Stimulated activated CD8-positive, alpha-beta memory T cell treated with anti-CD3 and anti-CD28 coated beads, Interleukin-12 subunit alpha, Interleukin-12 subunit beta, amount 100 ng/mL, for 4 hours (primary cell): ENCODE measurements around the gene ADAMTS3.
"Not testable (repeated sequence)": the region's sequence is repeated elsewhere in the genome, so short reads cannot be mapped to it uniquely, and the experiment has no call there.

Experiments used
- DNase-seq: peaks from one replicate; pipeline ENCODE4 v3.0.0-alpha.2; 2020; ENCODE audit warnings: low read depth

ADAMTS3 gene

DNA sequence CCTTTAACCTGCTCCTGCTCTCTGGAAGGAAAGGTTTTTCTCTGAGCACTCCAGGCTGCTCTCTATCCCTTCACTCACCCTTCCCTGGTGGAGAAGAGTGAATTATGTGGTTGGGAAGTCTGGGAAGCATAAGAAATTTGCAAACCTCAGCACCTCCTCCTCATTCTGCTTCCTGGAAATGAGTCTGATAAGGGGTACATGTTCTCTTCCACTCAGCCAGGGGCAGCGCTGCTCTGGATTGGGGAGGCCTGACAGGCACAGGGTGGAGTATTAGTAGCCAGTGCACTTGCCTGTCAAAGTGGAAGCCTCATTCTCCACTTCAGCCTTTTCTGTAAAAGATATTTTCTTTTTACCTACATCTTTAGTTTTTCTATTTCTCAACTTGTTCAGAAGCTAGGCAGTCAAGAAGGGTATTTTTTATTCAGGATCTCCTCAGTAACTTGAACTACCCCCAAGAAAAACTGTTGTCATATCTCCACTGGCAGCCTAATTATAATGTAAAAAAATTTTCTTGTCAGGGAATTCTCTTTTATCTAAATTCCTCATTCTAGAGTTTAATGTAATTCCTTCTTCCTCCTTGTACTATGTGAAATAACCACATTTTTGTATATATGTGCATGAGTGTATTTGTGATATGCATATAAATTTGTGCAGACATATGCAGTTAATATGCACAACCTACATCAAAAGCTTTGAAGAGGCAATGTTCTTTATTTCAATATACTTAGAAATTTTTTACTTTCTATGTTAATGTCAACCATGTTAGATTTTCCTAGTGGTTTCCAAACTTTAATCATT lies 15.3 kb downstream of the ADAMTS3 start:
- DNase-seq = no peak

DNA sequence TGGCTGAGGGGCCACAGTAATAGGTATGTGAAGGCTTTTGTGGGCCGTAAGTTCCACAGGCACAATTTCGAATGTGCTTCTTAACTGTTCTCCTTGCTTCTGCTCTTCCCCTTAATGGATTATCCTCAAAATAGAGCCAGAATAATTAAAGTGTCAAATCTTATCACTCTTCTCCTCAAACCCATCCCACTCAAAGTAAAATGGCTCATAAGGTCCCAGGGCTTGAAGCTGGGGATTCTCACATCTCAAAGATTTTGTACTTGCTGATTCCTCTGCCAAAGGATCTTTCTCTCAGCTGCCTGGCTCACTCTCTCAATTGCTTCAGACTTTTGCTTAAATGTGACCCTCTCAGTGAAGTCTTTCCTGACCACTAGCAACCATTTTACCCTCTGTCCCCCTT lies 16.6 kb downstream of the ADAMTS3 start:
- no peak for DNase-seq

DNA sequence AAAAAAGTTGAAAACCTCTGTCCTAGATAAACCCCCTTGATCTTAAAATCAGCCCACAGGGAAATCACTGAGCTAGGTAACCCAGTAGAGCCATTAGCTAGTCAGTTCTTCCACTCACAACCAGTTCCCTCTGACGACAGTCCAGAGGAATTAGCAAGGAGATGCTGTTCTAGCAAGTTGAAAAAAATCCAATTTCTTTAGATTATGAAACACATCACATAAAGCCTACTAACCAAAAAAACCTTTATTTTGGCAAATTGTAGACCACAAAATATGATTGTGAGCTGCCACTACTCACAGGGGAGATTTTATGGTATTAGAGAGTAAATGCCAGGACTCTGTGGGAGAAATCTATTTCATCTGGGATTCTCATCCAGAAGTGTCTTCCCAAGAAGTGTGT lies 22.6 kb downstream of the ADAMTS3 start:
- DNase-seq = no peak

DNA sequence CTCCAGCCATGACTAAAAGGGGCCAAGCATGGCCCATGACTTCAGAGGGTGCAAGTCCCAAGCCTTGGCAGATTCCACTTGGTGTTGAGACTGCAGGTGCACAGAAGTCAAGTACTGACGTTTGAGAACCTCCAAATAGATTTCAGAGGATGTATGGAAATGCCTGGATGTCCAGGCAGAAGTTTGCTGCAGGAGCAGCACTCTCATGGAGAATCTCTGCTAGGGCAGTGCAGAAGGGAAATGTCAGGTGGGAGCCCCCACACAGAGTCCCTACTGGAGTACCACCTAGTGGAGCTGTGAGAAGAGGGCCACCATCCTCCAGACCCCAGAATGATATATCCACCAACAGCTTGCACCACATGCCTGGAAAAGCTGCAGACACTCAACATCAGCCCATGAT lies 28.3 kb downstream of the ADAMTS3 start:
- DNase-seq = not testable (repeated sequence)

DNA sequence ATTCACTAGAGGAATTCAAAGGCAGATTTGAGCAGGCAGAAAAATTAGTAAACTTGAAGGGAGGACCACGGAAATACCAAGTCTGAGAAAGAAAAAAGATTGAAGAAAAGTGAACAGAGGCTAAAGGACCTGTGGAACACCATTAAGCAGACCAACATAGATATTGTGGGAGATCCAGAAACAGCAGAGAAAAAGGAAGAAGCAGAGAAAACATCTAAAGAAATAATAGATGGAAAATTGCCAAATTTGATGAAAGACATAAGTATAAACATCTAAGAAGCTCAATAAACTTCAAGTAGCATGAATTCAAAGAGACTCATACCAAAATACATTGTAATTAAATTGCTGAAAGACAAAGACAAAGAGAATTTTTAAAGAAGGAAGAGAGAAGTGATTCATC lies 31.0 kb downstream of the ADAMTS3 start:
- no peak for DNase-seq

DNA sequence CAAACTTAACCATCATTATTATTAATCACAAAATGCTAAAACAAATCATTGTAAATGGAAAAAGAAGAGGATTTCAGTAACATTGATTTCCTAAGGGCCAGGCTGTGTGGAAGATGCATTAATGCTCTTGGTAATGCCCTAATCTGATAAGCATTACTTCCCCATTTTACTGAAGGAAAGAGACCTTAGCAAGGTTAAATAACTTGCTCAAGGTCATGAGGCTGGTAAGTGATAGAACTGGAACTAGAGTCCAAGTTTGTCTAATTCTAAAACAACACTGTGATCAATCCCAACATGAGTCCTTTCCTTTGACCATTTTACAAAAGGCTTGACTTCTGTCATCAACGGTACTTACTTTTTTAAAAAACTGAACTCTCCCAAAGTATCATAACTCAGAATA lies 32.6 kb downstream of the ADAMTS3 start:
- no peak for DNase-seq

DNA sequence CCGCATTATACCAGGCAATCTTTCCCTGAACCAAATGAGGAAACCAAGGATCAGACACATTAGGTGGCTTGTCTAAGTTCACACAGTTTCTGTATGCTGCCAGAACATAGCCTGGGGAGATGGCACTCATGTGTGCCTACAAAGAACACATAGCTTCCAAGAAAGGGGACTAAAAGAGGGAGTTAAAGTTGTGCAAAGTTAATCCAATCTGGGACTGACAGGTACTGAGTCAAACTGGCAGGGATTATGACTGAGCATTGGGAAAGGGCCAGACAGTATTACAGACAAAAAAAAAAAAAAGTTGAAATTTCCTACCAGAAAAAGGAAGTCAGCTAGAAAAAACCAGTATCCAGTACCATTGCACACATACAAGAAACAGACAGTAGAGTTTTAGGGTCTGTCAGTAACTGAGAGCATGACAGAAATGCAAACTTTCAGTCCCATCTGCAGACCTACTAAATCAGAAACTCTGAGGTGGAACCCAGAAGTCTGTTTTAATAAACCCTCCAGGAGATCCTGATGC lies 37.2 kb downstream of the ADAMTS3 start:
- no peak for DNase-seq

DNA sequence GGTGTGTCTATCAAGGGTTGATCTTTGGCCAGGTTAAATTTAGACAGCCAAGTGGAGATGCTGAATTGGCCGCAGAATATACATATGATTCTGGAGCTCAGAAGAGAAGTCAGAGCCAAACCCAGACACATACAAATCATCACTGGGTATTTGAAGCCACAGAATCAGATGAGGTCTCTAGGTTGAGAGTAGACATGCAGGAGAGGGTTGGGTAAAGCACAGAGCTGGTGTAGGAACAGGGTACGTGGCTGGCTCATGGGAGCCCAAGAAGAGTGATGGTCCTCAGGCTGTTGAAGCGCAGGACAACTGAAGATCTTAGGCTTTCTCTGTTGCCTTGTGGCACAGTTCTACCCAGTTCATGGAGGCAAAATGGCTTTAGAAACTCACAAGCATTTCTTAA lies 37.7 kb downstream of the ADAMTS3 start:
- DNase-seq = no peak

DNA sequence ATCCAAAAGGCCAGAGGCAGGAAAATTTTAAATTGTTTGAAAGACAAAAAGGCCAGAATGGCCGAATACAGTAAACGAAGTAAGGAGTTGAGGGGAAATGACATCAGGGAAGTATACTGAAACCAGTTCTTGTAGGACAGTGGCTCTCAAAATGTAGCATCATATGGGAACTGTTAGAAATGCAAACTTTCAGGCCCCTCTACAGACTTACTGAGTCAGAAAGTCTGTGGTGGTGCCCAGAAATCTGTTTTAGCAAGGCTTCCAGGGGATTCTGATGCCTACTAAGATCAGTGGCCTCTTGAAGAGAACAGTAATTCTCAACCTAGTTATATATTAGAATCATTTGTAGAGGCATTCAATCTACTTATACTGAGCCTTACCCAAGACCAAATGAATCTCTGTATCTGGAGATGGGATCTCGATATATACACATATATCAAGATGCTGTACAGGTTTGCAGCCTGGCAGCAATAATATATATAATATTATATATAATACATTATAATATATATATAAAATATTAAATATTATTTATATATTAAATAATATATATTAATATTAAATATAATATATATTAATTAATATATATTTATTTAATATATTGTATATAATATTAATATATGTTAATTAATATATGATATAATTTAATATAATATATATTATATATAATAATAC lies 39.7 kb downstream of the ADAMTS3 start:
- no peak for DNase-seq

DNA sequence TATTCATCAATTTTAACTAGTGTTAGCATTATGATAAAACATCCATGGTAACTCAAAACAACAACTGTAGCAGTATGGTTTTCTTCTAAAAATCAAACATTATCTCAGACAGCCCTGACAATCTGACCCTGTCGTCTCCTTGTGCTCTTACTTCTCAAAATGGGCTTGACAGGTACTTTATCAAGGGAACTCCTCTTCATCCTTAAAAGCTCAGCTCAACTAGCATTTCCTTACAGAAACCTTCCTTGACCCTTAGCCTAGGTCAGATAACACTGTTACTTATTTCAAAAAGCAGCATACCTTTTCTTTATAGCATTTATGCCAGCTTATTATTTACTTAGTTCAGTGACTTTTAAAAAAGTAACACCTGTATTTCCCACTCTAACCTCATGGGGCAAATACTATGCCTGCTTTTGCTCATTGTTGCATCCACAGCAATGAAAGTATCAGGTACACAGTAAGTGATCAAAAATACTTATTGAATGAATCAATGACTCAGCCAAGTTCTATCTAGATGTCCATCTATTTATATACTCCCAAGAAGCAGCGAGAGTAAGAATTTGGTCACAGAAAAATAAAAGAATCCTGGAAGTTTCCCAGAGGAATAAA lies 41.9 kb downstream of the ADAMTS3 start:
- DNase-seq = no peak

DNA sequence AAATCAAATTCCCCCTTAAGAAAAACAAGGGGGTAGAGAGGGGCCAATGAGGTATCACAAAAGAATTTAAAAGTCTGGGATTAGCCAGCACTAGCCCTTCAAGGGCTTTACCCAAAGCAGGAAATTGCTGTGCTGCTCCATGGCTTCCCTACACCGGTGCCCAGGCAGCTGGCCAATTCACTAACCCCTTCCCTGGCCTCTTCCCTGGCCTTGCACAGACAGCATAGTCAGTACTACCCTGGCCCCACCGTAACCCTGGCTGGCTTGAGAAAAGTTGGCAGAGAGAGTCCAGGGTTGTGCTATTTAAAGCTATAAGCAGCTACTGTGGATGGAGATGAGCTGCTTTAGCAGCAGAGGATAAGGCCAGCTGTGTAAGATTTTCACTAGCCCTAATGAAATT lies 43.1 kb downstream of the ADAMTS3 start:
- DNase-seq = no peak

DNA sequence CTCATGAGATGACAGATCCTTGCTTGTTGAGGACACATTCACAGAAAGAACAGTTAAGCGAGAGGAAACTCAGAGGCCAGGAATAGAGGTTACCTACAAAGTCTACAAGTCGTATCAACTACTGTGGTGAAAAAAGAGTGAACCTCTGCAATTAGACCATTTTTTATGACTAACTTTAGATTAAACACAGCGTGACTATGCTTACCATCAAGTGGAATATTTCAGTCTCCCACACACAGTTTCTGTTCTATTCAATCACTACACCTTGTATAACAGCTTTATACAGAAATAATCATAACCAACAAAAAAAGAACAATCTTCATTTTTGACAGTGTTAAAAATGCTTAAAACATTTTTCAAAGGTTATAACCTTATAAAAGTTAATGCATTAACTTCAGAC lies 46.6 kb downstream of the ADAMTS3 start:
- no peak for DNase-seq

DNA sequence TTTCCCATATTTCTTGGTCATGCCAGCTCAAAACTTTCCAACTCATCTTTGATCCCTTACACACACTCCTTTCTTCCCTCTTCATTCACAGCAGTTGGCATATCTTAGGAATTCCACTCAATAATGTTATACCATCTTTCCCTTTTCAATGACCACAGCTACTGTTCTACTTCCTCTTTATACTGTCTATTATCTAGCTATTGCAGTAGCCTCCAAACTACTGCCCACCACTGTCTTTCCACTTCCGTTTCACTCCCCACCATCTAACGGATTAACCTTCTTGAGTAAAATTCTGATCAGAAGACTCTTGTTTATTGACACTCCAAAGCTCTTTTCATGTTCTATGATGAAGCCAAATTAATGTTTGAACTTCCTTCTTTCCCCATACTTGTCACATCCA lies 55.8 kb downstream of the ADAMTS3 start:
- DNase-seq = no peak

DNA sequence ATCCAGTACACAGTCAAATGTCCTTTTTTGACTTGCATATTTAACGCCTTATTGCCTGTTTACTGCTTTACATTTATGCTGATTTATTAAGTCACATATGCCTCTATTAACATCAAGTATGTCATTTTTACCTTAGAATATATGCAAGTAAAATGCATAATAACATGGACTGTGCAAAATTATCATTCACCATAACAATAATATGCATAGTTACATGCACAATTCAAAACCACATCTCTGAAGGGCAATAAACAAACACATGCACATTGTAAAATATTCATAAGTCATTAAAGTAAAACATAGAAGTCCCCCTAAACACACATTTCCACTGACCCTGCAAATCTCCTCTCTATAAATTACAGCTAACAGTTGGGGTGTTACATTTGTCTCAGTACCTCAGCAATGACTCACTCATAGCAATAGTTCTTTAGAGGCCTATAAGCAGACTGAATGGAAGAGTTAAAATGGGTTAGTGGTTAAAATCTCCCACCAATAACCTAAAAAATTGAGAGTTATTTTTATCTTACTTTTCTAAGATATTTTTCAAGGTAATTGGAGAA lies 61.1 kb downstream of the ADAMTS3 start:
- DNase-seq = no peak

DNA sequence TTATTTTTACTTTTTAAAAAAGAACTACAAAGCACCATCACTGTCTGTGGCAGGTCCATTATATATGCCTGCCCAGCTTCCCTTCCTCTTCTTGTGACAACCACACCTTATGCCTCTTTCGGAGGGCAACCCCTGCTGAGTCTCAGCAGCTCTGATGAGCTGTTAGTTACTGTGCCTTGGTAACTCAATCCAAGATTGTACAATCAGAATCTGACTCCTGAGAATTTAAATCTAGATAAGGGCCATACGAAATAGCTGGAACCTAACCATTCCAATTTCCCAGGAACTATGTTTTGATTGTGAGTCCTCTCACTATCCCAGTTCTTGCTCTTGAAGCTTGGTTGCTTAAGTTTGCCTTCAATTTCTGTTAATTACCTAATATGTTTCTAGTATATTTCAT lies 61.9 kb downstream of the ADAMTS3 start:
- DNase-seq = no peak

DNA sequence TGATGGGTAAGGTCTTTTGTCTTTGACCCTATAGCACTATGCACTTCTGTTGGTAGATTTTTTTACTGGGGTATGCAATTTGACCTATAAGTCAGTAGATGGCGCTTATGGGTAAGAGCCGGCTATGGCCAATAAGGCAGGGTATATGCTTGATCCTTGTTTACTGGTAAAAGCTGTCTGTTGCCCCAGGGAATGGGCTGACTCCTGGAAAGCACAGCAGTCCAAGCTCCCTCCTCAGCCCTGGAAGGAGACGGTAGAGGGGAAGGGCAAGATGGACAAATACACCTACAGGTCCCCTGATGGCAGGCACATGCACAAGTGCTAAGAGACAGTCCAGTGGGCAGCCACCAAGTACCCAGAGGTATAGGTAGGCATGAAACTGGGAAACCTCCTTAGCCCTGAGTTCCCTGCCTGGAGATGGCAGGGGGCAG lies 63.7 kb downstream of the ADAMTS3 start:
- no peak for DNase-seq

DNA sequence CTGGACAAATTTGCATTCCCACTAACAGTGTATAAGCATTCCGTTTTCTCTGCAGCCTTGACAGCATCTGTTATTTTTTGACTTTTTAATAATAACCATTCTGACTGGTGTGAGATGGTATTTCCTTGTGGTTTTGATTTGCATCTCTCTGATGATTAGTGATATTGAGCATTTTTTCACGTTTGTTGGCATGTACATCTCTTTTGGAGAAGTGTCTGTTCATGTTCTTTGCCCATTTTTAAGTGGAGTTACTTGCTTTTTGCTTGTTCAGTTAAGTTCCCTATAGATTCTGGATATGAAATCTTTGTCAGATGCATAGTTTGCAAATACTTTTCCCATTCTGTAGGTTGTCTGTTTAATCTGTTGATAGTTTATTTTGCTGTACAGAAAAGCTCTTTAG lies 68.8 kb downstream of the ADAMTS3 start:
- no peak for DNase-seq

DNA sequence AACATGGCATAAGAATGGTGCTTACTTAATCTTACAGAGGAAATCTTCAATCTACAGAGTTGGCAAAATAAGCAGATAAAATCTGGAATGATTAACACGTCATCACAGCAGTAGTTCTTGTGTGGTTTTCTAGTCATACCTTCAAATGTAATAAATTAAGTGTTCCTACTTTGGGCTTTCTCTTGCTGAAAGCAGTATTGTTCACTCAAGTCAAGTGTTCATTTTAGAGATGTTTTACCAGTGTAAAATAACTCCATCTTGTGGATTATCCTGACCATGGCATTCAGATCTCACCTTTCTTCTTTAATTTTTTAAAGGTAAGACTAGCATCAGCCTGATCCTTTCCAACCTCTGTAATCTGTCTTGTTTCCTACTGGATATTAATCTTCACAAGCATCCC lies 72.9 kb downstream of the ADAMTS3 start:
- DNase-seq = no peak

DNA sequence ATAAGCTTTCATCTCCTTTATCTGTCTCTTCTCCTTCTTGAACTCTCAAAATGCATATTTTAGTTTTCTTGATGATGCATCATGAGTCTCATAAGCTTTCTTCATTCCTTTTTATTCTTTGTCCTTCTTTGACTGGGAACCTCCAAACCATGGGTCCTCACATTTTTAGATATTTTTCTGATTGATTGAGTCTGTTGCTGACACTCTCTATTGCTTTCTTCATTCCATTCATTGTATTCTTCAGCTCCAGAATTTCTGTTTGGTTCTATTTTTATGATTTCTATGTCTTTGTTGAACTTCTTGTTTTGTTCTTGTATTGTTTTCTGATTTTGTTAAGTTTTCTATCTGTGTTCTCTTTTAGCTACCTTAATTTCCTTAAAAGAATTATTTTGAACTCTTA lies 74.9 kb downstream of the ADAMTS3 start:
- no peak for DNase-seq

DNA sequence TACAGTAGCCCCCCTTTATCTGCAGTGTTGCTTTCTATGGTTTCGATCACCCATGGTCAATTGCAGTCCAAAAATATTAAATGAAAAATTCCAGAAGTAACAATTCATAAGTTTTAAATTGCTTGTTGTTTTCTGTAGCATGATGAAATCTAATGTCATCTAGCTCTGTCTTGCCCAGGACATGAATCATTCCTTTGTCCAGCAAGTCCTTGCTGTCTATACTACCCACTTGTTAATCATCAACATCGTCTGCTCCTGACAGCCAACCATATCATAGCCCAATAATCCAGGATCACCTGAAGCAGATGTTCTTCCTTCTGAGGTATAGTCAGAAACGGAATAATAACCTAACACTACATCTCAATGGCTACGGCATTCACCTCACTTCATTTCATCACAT lies 79.8 kb downstream of the ADAMTS3 start:
- no peak for DNase-seq

DNA sequence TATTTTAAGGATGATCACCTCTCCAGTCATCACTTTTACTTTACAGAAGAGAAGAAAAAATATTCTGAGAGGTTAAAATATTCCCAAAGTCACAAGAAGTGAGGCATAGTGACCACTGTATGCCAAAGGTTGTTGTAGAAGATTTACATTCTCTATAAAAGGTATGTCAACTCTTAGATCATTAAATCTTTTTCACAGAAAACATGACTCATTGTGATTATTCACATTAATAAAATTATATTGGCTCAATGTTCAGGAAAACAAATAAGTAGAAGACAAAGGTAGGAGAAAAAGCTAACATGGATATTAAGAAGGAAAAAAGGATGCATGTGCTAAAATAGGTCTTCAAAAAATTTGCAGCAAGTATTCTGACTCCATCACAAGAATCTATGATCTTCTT lies 82.0 kb downstream of the ADAMTS3 start:
- no peak for DNase-seq

DNA sequence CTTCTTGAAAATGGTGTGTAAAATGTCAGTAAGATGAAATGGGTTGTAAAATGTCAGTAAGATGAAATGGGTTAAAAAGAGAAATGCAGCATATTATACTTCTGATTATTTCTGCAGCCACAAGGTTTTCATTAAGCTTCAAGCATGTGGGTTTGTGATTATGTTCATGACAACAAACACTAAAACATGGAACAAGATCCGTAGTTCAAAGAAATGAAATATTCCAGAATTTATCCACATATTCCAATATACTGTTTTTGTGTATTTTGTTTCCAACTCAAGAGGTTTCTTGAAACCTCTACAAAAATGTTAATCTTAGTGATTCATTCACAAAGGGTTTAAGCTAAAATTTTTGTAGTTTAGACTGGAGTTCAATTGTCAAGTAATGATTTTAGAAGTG lies 84.0 kb downstream of the ADAMTS3 start:
- DNase-seq = no peak

DNA sequence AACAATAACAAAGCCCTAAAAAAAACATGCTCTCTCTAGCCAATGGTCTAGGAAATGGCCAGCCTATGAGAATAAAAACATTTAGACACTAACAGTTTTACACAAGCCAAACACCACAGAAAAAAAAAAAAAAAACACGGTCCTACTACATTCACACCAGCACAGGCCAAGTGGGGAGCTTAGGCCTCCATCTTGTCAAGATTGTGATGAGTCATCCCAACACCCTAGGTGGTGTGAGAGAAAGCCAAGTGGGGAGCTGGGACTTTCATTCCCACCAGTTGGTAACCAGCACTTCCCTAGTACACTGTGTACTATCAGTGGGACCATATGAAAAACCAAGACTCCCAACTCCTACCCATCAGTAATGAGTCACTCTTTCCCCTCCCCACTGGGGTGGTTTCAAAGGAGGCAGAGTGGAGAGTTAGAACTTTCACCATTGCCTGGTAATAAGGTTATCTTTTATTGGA lies 95.6 kb downstream of the ADAMTS3 start:
- no peak for DNase-seq
